ENCODE data around the gene NELFCD.

NELFCD gene

GRCh38 chr20:59033093-59033492 is 52.0 kb downstream of the NELFCD start:
- H2AFZ ChIP-seq (ENCODE audit: low read depth) = no peak overlapping the region
- H3K4me3 ChIP-seq (IDR thresholded peaks at IDR 0.05; ENCODE audit: insufficient read depth, low read depth, low read length) = no peak overlapping the region
- no peaks in the 10 kb centered on the region for H3K27me3 ChIP-seq (ENCODE audit: insufficient read depth, low read depth)
- peak overlapping the region; percentile 78 for H3K4me2 ChIP-seq
- H3K4me1 ChIP-seq (ENCODE audit: low read depth, poor library complexity, severe bottlenecking) = peaks cover 51% of the 10 kb centered on the region
- peaks cover 41% of the 10 kb centered on the region; the same call in 1 of the 2 replicates for H3K36me3 ChIP-seq (ENCODE audit: insufficient read depth)
- 0 out of 2 replicates have a peak, but pooled peaks have one; percentile 10 for TF ChIP-seq CTCF (conservative IDR thresholded peaks at IDR 0.05; ENCODE audit: low read depth, low read length)
- peak overlapping the region; percentile 56 for H3K27ac ChIP-seq
- H4K20me1 ChIP-seq (ENCODE audit: insufficient read depth) = no peaks in the 10 kb centered on the region
- H3K9ac ChIP-seq = peak overlapping the region; percentile 85
- H3K79me2 ChIP-seq (ENCODE audit: insufficient read depth, low read depth) = peaks cover 56% of the 10 kb centered on the region

GRCh38 chr20:59033616-59034165 is 52.6 kb downstream of the NELFCD start:
- Histone ChIP-seq H3K79me2 (ENCODE audit: insufficient read depth, low read depth) (peaks cover 56% of the 10 kb centered on the region), H3K27me3 (ENCODE audit: insufficient read depth, low read depth) (no peaks in the 10 kb centered on the region), H2AFZ (ENCODE audit: low read depth) (no peak overlapping the region), H3K27ac (no peak overlapping the region), H3K4me3 (IDR thresholded peaks at IDR 0.05; ENCODE audit: insufficient read depth, low read depth, low read length) (no peak overlapping the region), H3K4me1 (ENCODE audit: low read depth, poor library complexity, severe bottlenecking) (peaks cover 47% of the 10 kb centered on the region), H3K4me2 (peak overlapping the region; percentile 78; the same call in 1 of the 2 replicates), H3K36me3 (ENCODE audit: insufficient read depth) (peaks cover 39% of the 10 kb centered on the region; the same call in 1 of the 2 replicates), H3K9ac (no peak overlapping the region), H4K20me1 (ENCODE audit: insufficient read depth) (no peaks in the 10 kb centered on the region)
- no peak for TF ChIP-seq CTCF (conservative IDR thresholded peaks at IDR 0.05; ENCODE audit: low read depth, low read length)

GRCh38 chr20:59035381-59035780 is 54.3 kb downstream of the NELFCD start:
- no peak overlapping the region for H3K9ac ChIP-seq
- H3K27me3 ChIP-seq (ENCODE audit: insufficient read depth, low read depth) = no peaks in the 10 kb centered on the region
- H3K4me1 ChIP-seq (ENCODE audit: low read depth, poor library complexity, severe bottlenecking) = peaks cover 46% of the 10 kb centered on the region
- no peak overlapping the region for H3K27ac ChIP-seq
- H2AFZ ChIP-seq (ENCODE audit: low read depth) = no peak overlapping the region
- no peak overlapping the region for H3K4me2 ChIP-seq
- H3K79me2 ChIP-seq (ENCODE audit: insufficient read depth, low read depth) = peaks cover 56% of the 10 kb centered on the region
- no peaks in the 10 kb centered on the region for H4K20me1 ChIP-seq (ENCODE audit: insufficient read depth)
- no peak overlapping the region for H3K4me3 ChIP-seq (IDR thresholded peaks at IDR 0.05; ENCODE audit: insufficient read depth, low read depth, low read length)
- peaks cover 29% of the 10 kb centered on the region; the same call in 1 of the 2 replicates for H3K36me3 ChIP-seq (ENCODE audit: insufficient read depth)
- no peak for TF ChIP-seq CTCF (conservative IDR thresholded peaks at IDR 0.05; ENCODE audit: low read depth, low read length)

GRCh38 chr20:59037386-59037785 is 56.3 kb downstream of the NELFCD start:
- TF ChIP-seq CTCF (conservative IDR thresholded peaks at IDR 0.05; ENCODE audit: low read depth, low read length) = no peak
- Histone ChIP-seq H3K4me2 (no peak overlapping the region), H3K79me2 (ENCODE audit: insufficient read depth, low read depth) (peaks cover 60% of the 10 kb centered on the region), H3K4me3 (IDR thresholded peaks at IDR 0.05; ENCODE audit: insufficient read depth, low read depth, low read length) (no peak overlapping the region), H3K36me3 (ENCODE audit: insufficient read depth) (peaks cover 29% of the 10 kb centered on the region; the same call in 1 of the 2 replicates), H4K20me1 (ENCODE audit: insufficient read depth) (no peaks in the 10 kb centered on the region), H3K4me1 (ENCODE audit: low read depth, poor library complexity, severe bottlenecking) (peaks cover 54% of the 10 kb centered on the region), H3K9ac (no peak overlapping the region), H3K27ac (no peak overlapping the region), H3K27me3 (ENCODE audit: insufficient read depth, low read depth) (no peaks in the 10 kb centered on the region), H2AFZ (ENCODE audit: low read depth) (no peak overlapping the region)

All from KMS-11 (cell line).